HG03565 (cell line): ENCODE measurements around the gene GALNT17.

Experiments used
- ATAC-seq: cut with Tn5 transposase; IDR thresholded peaks from one replicate; pipeline ENCODE4 v1.9.1; 2021; ENCODE audit warnings: mild to moderate bottlenecking, moderate library complexity; ENCODE audit not compliant: unreplicated experiment

GALNT17 gene

GRCh38 chr7:71132127-71132376 is at the start of gene GALNT17:
Gene GALNT17 (plus strand): TSS chr7:71132144.
- no peak for ATAC-seq

GRCh38 chr7:71095266-71095860 is 36.6 kb upstream of the GALNT17 start:
- ATAC-seq, result no peak

GRCh38 chr7:71096351-71096750 is 35.6 kb upstream of the GALNT17 start:
- ATAC-seq, result no peak

GRCh38 chr7:71106226-71106625 is 25.7 kb upstream of the GALNT17 start:
- ATAC-seq, result no peak

GRCh38 chr7:71112436-71112835 is 19.5 kb upstream of the GALNT17 start:
- no peak for ATAC-seq

GRCh38 chr7:71120096-71120495 is 11.8 kb upstream of the GALNT17 start:
- ATAC-seq, result no peak

- no peak for ATAC-seq
Observed at GRCh38 chr7:71129126-71129525, 2.8 kb upstream of the GALNT17 start.

GRCh38 chr7:71130031-71130679 is 1.8 kb upstream of the GALNT17 start:
- no peak for ATAC-seq

GRCh38 chr7:71131256-71132126 is 453 bp upstream of the GALNT17 start:
- ATAC-seq, result no peak

GRCh38 chr7:71132377-71133231 is 660 bp downstream of the GALNT17 start:
- no peak for ATAC-seq

- no peak for ATAC-seq
Observed at GRCh38 chr7:71133232-71133622, 1.3 kb downstream of the GALNT17 start.

GRCh38 chr7:71133856-71134255 is 1.9 kb downstream of the GALNT17 start:
- ATAC-seq, result no peak

GRCh38 chr7:71135116-71135515 is 3.2 kb downstream of the GALNT17 start:
- no peak for ATAC-seq

GRCh38 chr7:71135663-71136062 is 3.7 kb downstream of the GALNT17 start:
- ATAC-seq, result no peak

- ATAC-seq, result no peak
Observed at GRCh38 chr7:71137479-71137878, 5.5 kb downstream of the GALNT17 start.

- ATAC-seq, result no peak
Observed at GRCh38 chr7:71140264-71140663, 8.3 kb downstream of the GALNT17 start.

GRCh38 chr7:71144963-71145362 is 13.0 kb downstream of the GALNT17 start:
- no peak for ATAC-seq

- ATAC-seq, result no peak
Observed at GRCh38 chr7:71145906-71146901, 14.3 kb downstream of the GALNT17 start.

- no peak for ATAC-seq
Observed at GRCh38 chr7:71148098-71148497, 16.2 kb downstream of the GALNT17 start.

GRCh38 chr7:71155236-71155635 is 23.3 kb downstream of the GALNT17 start:
- ATAC-seq, result no peak
